ENCODE data around the gene DDT. TPM values are rescaled to one million over a fixed set of nuclear protein-coding genes. Genes with fewer than 3 reads are reported as not detected.

The DDT gene
- total RNA-seq, 1 donor from 2014 or later, result 148 TPM

Other genes with a start within 250 kb of the DDT start
- 2.8 TPM for gene ZNF70, start 223.3 kb downstream of the DDT start, total RNA-seq
- gene VPREB3, start 220.0 kb downstream of the DDT start, total RNA-seq, result 0.51 TPM
- not detected for gene C22orf15, start 211.5 kb downstream of the DDT start, total RNA-seq
- 1,600 TPM for gene CHCHD10, start 206.5 kb downstream of the DDT start, total RNA-seq
- 25.3 TPM for gene MMP11, start 201.6 kb downstream of the DDT start, total RNA-seq
- gene SMARCB1, start 187.5 kb downstream of the DDT start, total RNA-seq, result 46.6 TPM
- gene DERL3, start 135.4 kb downstream of the DDT start, total RNA-seq, result 2.8 TPM
- gene SLC2A11, start 116.6 kb downstream of the DDT start, total RNA-seq, result 19.8 TPM
- 227 TPM for gene MIF, start 80.1 kb downstream of the DDT start, total RNA-seq
- gene GSTT2B, start 13.2 kb downstream of the DDT start, total RNA-seq, result 3.4 TPM
- gene DDTL, start 7.6 kb downstream of the DDT start, total RNA-seq, result 1.7 TPM
- 0.62 TPM for gene GSTT2, start 5.7 kb upstream of the DDT start, total RNA-seq
- not detected for gene GSTT4, start 31.0 kb upstream of the DDT start, total RNA-seq
- 37.4 TPM for gene CABIN1, start 36.9 kb upstream of the DDT start, total RNA-seq
- gene SUSD2, start 207.0 kb upstream of the DDT start, total RNA-seq, result 2.6 TPM